Amniotic epithelial cell (primary cell): ENCODE data around the gene FMNL3.

ENCODE experiments used
- DNase-seq: peaks from one replicate; pipeline ENCODE4 v3.0.0-alpha.2; 2010; ENCODE audit warnings: low read depth

The FMNL3 gene

DNA sequence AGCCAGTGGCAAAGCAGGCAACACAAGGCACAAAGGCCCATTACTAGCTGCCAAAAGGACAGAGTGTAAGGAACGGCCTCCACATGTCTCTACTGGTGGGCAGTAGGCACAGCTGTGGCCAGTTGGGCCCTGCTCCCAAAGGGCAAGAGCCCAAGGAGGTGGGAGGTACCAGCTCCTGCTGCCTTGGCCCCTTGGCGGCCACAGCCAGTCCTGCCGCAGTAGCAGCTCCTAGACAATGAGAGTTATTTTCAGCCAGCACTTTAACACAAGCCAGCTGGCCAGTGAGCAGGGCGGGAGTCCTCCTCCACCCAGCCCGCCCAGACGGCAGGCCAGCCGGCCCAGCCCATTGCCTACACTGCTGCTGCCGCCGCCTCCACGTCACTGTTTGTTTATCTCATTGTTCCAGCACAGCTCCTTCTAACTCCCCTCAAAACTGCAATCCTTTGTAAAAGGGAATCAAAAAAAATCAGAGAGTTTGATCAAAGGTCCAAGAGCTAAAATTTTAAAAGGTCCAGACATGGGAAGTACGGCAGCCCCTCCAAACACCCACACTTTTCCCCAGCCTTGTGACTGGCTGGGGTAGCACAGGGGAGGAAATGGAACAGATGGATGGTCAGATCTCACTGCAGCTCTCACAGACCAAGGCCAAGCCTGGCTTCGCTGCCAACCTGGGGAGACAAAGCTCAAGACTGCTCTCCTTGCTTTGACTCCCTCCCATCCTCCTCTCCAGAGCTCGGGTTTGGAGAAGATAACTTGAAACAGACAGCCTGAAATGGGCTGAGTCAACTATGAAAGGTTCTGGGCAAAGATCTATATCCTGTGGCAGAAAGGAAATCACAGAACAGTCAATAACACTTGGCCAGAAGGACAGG lies 33.5 kb downstream of the FMNL3 start:
- DNase-seq: peak; percentile 93

DNA sequence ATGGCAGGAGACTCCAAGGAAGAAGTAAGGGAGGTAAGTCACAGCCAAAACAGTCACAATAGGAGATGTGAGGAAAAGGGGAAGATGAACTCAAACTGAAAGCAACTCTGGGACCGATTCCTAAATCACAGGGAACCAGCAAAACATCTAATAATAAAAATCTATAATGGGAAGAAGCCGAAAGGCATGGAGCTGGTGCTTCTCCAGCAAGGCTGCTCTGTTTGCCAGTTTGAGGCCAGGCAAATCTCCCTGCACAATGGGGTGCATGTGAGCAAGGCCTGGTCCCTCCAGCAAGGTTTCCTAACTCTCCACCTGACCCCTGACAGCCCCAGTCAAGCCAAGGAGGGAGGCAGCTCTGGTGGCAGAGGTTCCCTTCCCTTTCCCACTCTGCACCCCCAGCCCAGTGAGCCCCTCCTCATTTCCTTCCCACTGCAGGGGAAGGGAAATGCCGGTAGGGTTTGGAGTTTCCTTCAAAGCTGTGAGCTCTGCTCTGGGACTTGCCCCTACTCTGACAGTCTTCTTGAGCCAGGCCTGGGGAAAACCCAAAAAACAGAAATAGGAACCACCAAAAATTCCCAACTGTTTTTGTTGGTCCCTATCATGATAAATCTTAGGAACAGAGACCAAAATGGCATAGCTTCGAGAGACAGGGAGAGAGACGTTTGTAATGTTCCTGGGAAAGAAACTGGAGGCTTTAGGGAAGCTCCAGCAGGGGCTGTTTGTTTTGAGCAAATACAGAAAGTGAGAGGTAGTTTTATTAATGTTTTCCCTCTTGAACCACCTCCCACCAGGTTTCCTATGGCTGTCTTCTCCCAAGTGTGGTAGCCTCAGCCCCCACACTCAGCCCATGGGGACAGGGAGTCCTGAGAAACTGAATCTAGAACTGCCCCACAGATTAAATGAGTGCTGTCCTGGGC lies 34.6 kb downstream of the FMNL3 start:
- no peak for DNase-seq

DNA sequence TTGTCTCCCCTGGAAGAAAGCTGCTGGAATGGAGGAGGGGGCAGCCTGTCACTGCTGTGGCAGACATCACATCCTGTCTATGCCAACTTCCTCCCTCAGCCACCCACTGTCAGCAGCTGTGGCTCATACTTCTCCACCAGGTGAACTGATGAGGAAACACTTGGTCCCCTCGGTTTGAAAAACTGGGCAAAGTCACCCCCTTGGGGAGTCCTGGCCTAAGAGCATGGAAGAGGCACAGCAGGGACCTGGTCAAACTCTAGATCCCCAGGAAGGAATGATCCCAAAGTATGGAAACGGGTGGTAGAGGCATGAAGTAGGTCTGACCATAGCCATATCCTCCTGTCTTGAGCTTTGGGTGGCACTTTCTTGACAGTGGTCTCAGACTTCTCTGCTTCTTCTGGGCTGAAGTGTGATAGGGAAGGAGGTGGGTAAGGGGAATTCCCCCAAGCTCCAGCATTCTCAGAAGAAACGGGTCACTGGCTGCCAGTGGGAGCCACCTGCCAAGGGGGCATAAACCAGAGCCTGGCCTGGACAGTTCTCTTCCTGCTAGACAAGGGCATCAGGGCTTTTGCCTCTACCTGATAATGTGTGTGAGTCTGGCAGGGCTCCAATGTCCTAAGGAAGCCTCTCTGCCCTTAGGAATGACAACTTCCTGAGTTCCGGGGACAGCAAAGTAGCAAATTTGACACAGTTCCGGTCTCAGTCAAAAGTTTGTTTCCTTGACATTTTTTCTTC lies 36.0 kb downstream of the FMNL3 start:
- DNase-seq: no peak

DNA sequence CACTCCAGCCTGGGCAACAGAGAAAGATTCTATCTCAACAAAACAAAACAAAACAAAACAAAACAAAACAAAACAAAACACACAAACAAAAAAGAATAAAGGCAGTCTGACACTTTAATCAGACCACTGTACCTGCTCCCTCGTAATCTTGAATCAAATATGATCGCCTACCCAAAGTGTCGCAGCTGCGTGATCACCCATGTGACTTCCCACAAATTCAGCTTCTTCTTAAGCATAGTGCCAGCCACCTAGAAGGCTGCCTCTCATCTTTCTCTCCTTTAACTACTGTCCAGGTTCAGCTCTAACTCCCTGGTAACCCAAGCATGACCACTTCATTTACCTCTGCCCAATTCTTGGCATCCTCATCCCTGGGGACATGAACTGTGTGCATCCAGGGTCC lies 37.4 kb downstream of the FMNL3 start:
- DNase-seq: no peak

DNA sequence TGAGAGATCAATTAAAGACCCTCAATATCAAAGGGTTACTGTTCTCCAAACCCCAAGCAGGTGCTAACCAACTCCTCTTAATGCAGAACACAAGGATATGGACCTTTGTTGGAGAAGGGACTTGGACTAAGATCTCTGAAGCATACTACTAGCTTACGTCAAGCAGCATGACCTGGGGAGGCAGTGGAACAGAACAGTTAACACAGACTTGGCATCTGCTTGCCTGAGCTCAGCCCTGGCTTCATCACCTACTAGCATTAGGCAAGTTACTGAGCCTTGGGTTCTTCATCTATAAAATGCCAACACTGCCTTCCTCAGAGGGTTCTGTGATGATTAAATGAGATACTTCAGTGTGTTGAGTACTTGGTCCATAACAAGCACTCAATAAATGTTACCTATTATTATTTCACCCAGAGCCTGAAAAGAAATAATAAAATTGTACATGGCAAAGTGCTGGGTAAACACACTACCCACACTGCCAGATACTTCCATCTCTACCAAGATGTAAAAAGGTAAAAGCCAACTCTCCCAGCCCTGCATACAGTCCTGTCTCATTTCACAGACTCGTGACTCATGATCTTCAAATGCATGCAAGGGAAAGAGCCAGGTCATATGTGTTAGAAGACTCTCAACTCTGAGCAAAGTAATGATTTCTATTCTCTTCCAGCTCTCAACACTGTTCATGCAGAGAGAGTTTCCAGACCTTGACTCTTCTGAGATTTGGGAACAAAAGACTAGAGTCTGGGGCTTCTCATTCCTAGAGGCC lies 39.7 kb downstream of the FMNL3 start:
- peak; percentile 55 for DNase-seq

DNA sequence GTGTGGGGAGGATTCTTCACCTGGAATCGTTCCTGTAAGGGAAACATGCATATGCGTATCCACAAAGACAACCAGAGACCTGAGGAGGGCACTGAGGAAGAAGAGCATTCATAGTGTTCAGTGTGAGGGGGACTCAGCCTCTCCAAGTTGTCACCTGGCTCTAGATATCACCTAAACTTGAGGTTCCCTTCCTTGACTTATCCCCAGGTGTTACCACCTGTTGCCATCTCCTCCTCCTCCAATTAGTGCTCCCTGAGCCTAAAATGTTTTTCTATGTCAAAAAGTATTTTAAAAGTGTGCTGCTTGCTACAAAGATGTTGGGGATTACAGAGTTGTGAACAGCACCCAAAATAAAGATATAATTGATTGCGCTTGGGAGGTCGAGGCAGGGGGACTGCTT lies 41.0 kb downstream of the FMNL3 start:
- no peak for DNase-seq

DNA sequence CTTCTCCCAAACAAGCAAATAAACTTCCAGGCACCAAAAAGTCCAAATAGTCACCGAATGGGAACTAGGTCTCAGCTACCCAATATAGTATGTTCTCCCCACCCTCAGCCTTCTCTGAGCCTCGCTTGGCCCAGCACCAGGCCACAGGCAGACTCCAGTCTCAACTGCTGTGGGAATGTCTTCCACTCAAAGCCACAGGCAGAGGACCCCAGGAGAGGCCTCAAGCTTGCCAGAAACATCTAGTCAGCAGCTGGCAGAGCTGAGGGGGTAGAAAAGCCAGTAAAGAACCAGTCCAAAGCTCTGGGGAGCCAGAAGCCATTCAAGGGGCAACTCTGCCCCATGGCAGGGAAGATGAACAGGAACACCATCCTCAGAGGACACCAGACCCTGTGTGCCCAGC lies 41.8 kb downstream of the FMNL3 start:
- DNase-seq: no peak

DNA sequence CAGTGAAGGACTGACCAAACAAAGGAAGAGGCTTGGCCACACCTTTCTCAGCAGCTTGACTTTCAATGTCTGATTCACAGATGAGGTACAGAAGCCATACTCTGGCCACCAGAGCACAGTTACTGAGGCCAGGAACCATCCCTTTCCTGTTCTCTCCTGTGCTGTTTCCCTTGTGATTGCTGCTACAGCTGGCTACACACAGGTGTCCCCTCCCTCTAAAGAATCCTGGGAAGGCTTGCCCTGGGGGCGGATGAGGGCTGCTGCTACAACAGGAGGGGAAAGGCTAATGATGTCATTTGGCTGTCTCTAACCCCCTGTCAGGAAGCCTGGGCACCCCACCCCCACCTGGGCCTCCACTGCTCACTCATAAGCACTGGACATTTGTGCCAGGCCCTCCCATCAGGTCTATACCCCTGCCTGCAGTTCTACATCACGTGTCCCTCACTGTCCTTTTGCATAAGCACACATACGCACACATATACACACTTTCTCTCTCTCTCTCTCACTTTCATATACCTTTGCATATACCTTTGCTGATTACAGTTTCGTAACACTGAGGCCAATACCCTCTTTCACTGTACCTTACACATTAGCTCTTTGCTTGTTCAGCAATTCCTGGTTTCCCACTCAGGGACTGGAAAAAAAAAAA lies 42.5 kb downstream of the FMNL3 start:
- DNase-seq: no peak

DNA sequence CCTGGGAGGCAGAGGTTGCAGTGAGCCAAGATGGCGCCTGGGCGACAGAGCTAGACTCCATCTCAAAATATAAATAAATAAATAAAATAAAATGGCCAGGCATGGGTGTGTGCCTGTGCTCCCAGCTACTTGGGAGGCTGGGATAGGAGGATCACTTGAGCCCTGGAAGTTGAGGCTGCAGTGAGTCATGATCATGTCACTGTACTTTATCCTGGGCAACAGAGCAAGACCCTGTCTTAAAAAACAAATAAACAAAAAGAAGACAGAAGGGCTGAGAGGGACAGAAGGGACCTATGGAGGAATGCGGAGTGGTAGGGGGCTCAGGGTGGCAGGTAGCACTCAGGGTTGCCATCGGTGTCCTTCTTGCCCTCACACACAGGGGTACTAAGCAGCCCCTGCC lies 43.0 kb downstream of the FMNL3 start:
- DNase-seq: no peak

DNA sequence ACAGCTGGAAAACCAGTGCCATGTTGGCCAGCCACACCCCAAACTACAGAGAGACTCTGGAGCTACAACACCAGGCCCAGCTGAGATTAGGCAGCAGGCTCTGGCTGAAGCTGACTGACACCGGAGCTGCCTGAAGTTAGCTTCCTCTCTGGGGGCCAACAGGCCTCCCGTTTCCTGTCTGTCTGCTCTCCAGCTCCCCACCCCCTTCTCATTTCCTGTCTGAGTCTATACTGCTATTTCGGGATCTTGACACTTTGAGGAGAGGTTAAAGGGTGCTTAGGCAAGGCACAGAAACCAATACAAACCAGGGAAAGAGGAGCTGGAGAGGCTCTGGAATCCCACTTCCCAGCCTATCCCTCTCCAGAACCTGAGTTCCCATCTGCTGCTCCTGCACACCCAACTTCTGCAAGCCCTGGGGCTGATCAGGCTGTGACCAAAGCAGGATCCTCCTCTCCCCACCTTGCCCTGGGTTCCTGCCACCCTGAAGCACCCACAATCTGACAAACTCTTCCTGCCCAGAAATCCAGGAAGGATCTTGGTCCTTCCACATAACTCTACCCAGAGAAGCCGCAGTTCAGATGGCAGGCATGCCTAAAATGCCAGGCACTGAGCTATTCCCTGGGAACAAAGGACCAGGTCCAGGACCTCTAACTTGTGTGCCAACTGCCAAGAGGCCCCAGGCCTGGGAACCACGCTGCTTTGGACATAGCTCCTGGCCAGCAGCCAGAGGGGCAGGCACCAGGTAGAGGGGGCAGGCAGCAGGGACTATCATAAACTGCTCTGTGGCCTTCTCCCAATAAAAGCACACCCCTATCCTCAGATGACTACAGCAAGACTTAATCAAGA lies 44.0 kb downstream of the FMNL3 start:
- DNase-seq: peak; percentile 86

DNA sequence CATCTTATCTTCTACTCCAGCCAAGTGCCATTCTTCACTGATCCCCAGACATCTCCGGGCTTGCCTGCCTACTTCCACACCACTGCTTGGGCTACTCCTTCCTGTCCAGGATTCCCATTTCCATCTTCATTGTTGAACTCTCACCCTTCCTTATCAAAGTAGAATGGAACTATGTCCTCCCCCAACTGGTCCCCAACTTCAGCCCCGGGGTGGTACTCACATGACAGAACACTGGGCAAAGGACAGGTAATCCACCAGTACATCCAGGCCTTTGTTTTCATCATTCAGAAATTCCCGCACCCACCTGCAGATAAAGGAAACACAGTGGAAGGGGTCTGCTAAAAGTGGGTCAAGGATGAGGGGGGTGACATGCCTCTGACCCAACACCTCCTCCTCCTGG lies 45.5 kb downstream of the FMNL3 start:
- no peak for DNase-seq

DNA sequence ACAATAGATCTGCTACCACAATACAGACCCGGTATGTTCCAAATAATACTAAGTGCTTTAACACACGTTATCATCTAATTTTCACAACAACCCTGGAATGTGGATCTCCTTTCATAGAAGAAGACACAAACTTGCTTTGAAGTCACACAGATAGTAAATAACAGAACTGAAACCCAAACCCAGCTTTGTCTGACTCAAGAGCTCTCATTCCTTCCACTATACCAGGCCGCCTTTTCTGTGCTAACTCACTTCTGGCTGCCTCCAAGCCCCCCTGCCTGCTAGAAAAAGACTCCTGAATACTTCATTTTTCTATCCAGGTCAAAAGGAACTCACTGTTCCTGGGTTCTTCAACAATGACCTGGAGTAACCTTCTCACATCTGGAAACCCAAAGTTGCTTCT lies 46.0 kb downstream of the FMNL3 start:
- no peak for DNase-seq

DNA sequence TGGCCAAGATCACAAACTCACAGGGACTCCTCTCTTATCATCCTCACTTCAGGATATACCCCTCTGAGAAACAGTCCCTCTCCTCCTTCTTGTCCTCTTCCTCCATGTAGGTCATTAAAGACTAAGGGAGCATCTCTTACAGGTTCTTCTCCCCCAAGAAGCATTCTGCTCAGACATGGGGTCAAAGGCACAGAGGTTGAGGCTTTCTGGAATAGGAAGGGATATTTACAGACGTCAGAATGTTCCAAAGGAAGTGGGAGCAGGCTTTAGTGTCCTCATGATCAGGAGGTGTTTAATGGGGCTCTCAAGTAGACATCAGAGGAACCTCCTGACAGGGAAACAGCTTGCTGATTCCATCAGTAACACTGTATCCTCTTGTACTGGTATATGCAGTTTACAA lies 47.5 kb downstream of the FMNL3 start:
- DNase-seq: no peak

DNA sequence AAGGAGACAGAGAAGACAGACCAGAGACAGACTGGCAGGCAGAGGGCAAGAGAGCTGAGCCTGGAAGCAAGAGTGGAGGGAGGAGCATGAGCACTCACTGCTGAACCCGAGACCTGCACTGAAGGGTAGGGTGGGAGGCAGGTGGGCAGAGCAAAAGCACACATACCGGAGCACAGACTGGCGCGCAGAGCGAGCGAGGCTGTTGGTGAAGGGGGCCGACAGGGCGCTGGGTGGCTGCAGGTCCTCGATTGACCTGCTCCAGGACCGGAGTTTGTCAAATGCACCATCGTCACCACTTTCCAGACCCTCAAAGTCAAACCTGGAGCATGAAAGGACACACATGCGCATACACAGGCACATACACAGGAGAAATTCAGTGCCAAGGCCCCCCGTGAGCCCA lies 48.9 kb downstream of the FMNL3 start:
- DNase-seq: no peak

DNA sequence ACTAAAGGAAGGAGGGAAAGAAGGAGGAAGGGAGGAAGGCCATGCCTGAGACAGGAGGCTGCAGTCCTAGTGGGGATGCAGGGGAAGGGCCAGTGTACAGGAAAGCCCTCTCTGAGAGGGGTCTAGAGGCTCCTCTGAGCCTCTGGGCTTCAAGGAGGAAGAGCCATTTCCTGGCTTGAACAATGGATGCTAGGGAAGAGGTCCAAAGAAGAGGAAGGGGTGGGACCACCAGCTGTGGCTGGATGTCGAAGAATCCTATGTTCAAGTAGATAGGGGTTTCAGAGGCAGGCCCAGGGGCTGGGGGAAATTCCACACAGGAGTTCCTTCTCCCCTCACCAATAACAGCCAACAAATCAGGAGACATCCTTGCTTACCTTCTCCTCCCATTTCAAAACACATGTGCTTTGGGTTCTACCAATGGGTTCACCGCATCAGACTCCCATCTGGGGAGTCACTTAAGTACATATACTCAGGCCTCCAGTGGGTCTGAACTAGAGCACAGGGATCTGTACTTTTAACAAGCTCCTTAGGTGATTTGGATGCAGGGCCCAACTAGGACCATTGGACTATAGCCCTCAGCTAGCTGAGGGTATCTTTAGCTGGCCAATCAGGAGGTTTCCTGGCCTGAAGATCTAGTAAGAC lies 51.5 kb downstream of the FMNL3 start:
- DNase-seq: no peak

DNA sequence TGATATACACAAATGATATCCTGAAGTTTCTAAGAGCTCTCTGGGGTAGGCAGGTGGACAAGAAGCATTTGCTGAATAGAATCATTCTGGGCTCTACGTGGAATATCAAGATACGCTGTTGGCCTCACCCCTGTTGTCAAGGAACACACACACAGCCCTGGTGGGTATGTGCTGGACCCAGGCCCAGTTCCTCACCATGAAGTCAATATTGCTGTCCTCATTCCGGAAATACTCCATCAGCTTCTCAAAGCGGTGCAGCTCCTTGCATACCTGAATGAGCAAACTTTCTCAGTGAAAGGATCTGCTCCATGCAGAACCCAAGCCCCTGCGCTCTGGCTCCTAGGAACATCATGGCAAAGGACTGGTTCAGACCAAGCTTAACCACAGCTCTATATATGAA lies 52.5 kb downstream of the FMNL3 start:
- no peak for DNase-seq

DNA sequence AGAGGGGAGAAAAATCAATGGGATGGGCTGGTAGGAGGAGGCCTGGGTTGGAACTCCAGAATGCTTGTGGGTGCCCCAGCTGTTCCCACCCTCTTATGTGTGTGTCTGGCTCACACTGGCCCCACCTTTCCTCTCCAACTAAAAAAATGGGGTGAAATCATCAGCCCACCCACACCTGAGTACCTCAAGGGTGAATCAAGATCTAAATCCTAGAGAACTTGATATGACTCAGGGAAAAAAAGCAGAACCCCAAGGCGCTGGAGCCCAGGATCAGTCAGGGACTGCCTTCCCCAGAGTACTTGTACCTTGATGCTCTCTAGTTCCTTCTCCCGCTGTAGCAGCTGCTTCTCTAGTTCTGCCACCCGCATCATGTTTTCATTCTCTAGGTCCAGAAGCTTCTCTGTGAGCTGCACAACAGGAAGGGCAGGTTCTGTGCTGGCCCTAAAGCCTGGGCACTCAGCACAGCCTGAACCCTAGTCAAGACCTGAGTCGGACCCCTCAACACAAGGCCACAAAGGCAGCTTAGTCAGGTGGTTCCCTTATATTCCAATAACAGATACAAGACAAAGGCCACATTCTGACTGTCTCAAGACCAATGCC lies 54.2 kb downstream of the FMNL3 start:
- DNase-seq: no peak

DNA sequence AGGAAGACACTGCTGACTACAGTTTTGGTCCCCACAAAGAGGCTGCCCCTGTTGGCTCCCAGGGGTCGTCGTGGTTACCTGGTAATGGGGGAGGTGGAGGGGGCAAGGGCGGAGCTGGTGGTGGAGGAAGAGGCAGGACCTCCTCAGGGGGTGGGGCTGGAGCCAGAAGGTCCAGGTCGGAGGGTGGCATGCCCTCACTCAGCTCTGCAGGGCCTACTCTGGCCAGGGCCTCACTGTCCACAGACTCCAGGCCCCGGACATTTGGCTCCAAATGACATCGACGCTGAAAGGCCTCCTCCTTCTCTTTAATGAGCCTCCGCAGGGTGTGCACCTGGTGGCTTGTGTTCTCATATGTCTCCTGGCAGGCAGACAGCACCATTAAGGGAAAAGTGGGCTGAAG lies 55.4 kb downstream of the FMNL3 start:
- no peak for DNase-seq

DNA sequence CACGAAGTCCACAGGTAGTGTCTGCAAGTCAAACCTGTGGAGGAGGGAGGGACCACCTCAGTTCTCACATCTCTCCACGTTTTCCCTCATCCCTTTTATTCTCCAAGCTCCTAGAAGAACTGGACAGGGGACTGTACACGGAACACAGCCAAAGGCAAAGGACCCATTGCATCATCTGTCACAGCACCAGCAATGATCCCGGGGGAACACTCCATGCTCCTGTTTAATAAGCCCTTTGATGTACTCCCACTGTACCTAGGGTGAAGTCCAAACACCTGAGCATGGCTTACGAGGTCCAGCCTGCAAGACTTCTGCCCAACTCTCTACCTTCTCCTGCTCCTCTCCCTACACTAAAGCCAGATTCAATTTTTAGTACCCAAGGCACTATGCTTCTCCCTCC lies 57.3 kb downstream of the FMNL3 start:
- DNase-seq: no peak
